Mesodermal cell (in vitro differentiated cells): ENCODE measurements around the gene DCAKD.
A peak's percentile ranks its signal among the peaks of the same experiment; 100 is the strongest.

Experiments used
- H3K27ac ChIP-seq: 2 replicates; pipeline ENCODE4 v1.7.0; 2013; ENCODE audit warnings: mild to moderate bottlenecking, low read depth, low read length, moderate library complexity; ENCODE audit not compliant: severe bottlenecking
- H3K36me3 ChIP-seq: 2 replicates; pipeline ENCODE4 v1.7.1; 2013; ENCODE audit warnings: mild to moderate bottlenecking, low read length, moderate library complexity; ENCODE audit not compliant: control insufficient read depth, insufficient read depth
- H3K4me1 ChIP-seq: one replicate; pipeline ENCODE4 v1.7.1; 2013; ENCODE audit warnings: mild to moderate bottlenecking, low read length; ENCODE audit not compliant: insufficient read depth, control insufficient read depth, poor library complexity, severe bottlenecking
- H3K4me3 ChIP-seq: 2 replicates; pipeline ENCODE4 v1.7.0; 2013; ENCODE audit warnings: low read length, control low read depth, mild to moderate bottlenecking; ENCODE audit not compliant: insufficient read depth, poor library complexity, severe bottlenecking; ENCODE audit errors: extremely low read depth
- H3K9me3 ChIP-seq: 2 replicates; pipeline ENCODE4 v1.7.1; 2013; ENCODE audit warnings: mild to moderate bottlenecking, low read length, moderate library complexity; ENCODE audit not compliant: control insufficient read depth
- WGBS, 2 experiments: methylation state at CpG; one replicate each; pipeline ENCODE4 v1.1.5; 2013; ENCODE audit warnings: missing lambda C conversion rate in 2 of 2; ENCODE audit not compliant: insufficient coverage in 2 of 2; 5-methylcytosine and 5-hydroxymethylcytosine counted together

The DCAKD gene

GRCh38 chr17:44981221-44981968 lies 70.0 kb downstream of the DCAKD start:
- H3K27ac ChIP-seq, result no peak overlapping the region

GRCh38 chr17:44979426-44979995 lies 71.9 kb downstream of the DCAKD start:
- peaks cover 14% of the 10 kb centered on the region for H3K4me1 ChIP-seq
- WGBS, 2 experiments, result 76 to 88% methylated on average over 3 to 8 of the region's 9 CpGs
- H3K9me3 ChIP-seq, result no peaks in the 10 kb centered on the region
- H3K4me3 ChIP-seq, result no peak overlapping the region
- H3K27ac ChIP-seq, result peak overlapping the region; percentile 29
- H3K36me3 ChIP-seq, result no peaks in the 10 kb centered on the region

More at GRCh38 chr17:44981221-44981968, 70.0 kb downstream of the DCAKD start:
- Histone ChIP-seq H3K4me1 (peaks cover 14% of the 10 kb centered on the region), H3K4me3 (no peak overlapping the region), H3K36me3 (no peaks in the 10 kb centered on the region), H3K9me3 (no peaks in the 10 kb centered on the region)
- WGBS, 2 experiments, result 71 to 82% methylated on average over 5 to 9 of the region's 12 CpGs

GRCh38 chr17:44978807-44979206 lies 72.6 kb downstream of the DCAKD start:
- H3K4me3 ChIP-seq, result no peak overlapping the region
- H3K36me3 ChIP-seq, result no peaks in the 10 kb centered on the region
- H3K4me1 ChIP-seq, result peaks cover 14% of the 10 kb centered on the region
- H3K27ac ChIP-seq, result no peak overlapping the region
- H3K9me3 ChIP-seq, result no peaks in the 10 kb centered on the region
- WGBS, 2 experiments, result 100% methylated on average over 2 to 4 of the region's 5 CpGs

- H3K36me3 ChIP-seq, result no peaks in the 10 kb centered on the region
- peaks cover 14% of the 10 kb centered on the region for H3K4me1 ChIP-seq
- H3K9me3 ChIP-seq, result no peaks in the 10 kb centered on the region
- H3K4me3 ChIP-seq, result no peak overlapping the region
- 63 to 80% methylated on average over 3 to 6 of the region's 7 CpGs for WGBS, 2 experiments
- H3K27ac ChIP-seq, result no peak overlapping the region
Observed at GRCh38 chr17:44977814-44978550, 73.5 kb downstream of the DCAKD start.

- Histone ChIP-seq H3K4me3 (no peak overlapping the region), H3K27ac (no peak overlapping the region), H3K9me3 (no peaks in the 10 kb centered on the region), H3K4me1 (peaks cover 17% of the 10 kb centered on the region), H3K36me3 (no peaks in the 10 kb centered on the region)
- WGBS, 2 experiments, result 81% methylated on average over 3 of the region's 3 CpGs; no CpG with 5 or more reads in 1 of the 2 experiments
Observed at GRCh38 chr17:44977065-44977464, 74.4 kb downstream of the DCAKD start.

- Histone ChIP-seq H3K27ac (no peak overlapping the region), H3K4me3 (no peak overlapping the region), H3K36me3 (no peaks in the 10 kb centered on the region), H3K9me3 (no peaks in the 10 kb centered on the region), H3K4me1 (peaks cover 21% of the 10 kb centered on the region)
- 75 to 87% methylated on average over 8 to 11 of the region's 13 CpGs for WGBS, 2 experiments
Observed at GRCh38 chr17:44976206-44976605, 75.2 kb downstream of the DCAKD start.
